ENCODE measurements around the gene ATP2B3.

DNA sequence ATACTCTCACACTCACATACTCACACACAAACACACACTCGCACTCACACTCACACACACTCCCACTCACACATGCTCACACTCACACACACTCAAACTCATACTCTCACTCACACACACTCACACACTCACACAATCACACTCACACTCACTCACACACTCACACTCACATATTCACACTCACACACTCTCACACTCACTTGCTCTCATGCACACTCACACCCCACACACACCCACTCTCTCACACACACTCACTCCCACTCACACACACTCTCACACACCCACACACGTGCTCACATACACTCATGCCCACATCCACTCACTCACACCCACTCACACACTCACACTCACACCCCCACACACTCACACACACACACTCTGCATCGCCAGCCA lies 4.9 kb upstream of the ATP2B3 start:
- TF ChIP-seq, protein P1, sequence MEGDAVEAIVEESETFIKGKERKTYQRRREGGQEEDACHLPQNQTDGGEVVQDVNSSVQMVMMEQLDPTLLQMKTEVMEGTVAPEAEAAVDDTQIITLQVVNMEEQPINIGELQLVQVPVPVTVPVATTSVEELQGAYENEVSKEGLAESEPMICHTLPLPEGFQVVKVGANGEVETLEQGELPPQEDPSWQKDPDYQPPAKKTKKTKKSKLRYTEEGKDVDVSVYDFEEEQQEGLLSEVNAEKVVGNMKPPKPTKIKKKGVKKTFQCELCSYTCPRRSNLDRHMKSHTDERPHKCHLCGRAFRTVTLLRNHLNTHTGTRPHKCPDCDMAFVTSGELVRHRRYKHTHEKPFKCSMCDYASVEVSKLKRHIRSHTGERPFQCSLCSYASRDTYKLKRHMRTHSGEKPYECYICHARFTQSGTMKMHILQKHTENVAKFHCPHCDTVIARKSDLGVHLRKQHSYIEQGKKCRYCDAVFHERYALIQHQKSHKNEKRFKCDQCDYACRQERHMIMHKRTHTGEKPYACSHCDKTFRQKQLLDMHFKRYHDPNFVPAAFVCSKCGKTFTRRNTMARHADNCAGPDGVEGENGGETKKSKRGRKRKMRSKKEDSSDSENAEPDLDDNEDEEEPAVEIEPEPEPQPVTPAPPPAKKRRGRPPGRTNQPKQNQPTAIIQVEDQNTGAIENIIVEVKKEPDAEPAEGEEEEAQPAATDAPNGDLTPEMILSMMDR (IDR thresholded peaks at IDR 0.05; ENCODE audit: insufficient read depth, low read length, poor library complexity, severe bottlenecking), result no peak
- no peak for TF ChIP-seq EZH2phosphoT487 (conservative IDR thresholded peaks at IDR 0.05; ENCODE audit: low read length)

Measured in SU-DHL-6 (cell line).